ENCODE data around the gene MSRB3.

The MSRB3 gene

DNA sequence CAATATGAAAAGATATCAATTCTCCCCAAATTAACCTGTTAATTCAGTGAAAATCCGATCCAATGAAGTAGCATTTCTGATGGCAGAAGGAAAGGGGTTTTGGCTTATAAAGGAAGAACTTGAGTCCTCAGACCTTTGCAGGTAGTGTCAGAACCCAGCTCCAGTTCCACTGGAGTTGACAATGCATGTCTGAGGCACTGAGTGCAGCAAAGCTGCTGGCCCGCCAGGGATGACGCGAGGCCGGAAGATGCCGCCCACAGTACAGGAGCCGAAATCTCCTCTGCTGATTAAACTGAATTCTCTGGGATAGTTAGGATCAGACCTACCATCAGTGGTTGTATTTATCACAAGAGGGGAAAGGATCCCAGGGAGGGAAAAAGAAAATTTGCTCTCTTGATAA is 220.7 kb downstream of the MSRB3 start:
- DNase-seq (ENCODE audit: low spot score) = no peak

DNA sequence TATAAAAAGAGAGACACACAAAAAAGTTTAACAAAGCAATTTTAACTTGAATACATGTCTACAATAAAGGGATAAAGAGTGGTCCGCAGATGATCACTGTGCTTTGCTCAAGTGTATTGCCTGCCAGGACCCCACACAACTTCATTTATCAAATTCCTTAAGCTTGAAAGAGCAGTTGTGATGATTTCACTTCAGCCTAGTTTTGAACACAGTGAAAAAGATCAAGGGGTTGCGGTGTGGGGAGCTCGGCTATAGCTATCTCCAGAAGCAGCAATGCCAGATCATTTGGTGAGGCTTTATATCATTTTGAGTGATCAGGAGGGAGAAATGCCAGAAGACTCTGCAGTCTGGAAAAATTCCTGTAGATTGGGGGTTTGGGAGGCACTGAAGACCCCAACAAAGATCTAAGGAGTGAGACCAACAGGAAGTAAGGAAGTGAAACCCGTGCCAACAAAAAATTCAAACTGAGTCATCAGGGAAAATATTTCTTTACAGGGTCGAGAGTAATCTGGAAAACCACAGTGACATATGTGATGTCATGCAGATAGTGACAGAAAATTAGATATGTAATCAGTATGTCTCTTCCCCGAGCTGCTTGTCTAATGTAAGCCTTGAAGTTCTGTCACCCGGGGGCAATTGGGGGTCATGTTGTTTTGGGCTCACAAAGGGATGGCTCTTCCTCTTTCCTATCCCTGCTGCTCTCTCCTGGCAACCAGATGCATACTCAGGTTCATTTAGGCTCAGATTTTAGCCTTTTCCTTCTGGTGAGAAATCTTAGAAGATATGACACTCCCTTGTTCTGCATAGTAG is 221.8 kb downstream of the MSRB3 start:
- DNase-seq (ENCODE audit: low spot score) = no peak

DNA sequence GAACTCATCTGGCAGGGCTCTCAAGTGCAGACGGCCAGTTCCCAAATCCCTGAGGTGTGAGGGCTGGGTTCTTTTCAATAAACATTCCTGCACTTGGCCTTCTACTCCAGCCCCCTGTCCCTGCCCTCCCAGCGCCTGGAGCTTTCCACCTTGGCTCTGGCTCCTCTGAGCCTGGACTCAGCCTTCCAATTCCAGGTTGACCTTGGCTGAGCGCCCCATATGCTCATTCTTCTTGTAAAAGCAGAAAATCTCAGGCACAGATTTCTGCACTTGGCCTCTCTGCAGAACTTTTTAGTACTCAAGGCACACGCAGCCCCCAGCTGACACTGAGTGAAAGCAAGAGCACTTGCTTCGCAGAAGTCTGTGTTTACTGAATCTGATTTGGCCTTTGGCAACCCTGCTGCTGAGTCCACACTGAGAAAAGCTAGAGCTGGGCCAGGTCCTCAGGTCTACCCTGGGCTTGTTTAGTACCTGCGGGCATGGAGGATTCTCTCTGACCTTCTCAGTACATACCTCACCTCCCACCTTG is 222.7 kb downstream of the MSRB3 start:
- DNase-seq (ENCODE audit: low spot score) = no peak

DNA sequence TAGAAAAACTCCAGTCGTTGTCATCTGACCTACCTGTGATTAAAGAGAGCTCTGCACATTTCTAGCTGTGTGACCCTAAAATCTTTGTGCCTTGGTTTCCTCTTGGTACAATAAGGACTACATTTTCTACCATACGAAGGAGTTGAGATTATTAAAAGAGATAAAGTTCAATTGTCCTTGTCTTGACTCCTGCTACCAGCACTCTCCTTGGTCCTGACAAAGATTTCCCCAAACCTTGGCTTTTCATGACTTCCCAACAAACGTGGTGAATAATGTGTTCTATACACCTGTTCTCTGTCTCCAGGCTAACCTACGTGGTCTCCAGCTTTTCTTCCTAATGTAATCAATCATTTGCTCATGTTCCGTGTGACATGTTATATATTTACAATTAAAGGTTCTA is 223.5 kb downstream of the MSRB3 start:
- DNase-seq (ENCODE audit: low spot score) = no peak

DNA sequence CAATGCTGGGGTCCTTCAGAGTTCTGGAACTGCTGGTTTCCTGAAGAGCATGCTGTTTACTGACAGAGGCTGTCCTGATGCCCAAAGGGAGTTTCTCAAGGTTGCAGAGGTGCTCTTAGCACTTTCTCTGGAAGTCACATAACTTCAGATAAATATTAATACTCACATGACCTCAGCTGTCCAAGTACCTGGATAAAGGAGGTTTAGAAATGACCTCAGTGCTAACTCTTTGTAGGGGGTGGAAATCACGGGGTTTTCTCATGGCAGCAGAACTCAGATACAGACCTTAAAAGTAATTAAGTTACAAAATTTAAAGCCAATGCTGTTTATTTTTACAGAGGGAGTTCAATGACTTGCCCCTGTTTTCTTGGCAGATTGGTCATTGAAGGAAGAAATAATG is 225.9 kb downstream of the MSRB3 start:
- no peak for DNase-seq (ENCODE audit: low spot score)

DNA sequence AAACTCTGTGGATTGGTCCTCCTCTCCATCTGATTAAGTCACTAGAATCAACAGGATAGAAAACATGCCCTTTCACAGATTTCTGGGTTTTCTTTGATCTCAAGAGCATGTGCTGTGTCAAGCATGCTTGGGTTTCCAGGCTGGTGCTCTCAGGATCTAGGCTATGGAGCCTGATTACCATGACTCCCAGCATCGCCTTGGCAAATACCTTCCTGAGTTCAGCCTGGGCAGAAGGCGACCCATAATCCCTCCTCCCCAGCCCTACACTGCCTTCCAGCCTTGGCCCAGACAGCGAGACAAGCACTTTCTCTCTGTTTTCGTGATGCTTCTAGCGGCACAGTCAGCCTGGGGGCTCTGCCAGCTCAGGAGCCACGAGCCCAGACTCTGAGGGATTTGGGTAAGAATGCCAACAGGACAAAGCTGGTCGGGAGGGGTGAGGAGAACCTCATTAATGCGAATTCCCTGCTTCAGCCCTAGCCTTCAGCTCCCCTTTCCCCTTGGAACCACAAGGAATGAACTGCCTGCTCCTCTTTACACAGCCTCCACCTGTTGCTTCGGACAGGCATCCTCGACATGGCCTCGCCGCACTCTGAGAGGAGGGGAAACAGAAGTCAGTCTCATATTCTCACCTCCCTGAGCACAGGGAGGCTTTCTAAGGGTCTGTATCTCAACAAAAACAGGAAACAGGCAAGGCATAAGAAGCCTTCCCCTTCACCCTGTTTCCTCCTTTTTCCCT is 227.1 kb downstream of the MSRB3 start:
- no peak for DNase-seq (ENCODE audit: low spot score)

DNA sequence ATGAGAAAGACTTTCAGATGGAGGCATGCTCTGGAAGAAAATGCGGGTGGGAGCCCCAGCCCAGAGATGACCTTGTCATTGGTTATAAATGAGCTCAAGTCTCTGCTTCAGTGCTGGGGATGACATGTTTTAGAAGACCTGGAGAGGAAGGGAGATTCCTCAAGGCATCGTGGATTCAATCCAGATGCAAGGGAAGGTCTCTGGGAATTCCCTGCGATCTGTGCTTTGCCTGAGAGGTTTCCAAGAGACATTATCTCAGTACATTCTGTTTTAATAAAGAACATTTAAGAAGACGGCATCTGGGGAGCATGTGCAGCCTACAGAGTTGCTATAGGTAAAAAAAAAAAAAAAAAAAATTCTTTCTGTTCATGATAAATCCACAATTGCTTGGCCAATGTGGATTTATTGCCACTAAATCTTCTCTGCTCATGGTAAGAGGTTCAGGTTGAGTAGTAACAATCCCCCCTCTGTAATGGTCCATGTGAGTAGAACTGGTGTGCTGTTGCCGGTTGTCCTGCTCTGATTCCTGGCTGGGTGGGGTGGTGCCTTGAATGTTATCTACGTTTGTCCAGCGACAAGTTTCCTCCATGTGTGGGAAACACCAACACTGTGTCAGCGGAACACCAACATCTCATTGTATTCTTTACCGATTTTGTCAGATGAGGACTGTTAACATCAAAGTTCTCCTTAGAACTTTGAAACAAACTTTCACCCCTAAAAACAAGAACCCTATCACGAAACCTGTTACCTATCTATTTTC is 230.0 kb downstream of the MSRB3 start:
- DNase-seq (ENCODE audit: low spot score) = no peak

DNA sequence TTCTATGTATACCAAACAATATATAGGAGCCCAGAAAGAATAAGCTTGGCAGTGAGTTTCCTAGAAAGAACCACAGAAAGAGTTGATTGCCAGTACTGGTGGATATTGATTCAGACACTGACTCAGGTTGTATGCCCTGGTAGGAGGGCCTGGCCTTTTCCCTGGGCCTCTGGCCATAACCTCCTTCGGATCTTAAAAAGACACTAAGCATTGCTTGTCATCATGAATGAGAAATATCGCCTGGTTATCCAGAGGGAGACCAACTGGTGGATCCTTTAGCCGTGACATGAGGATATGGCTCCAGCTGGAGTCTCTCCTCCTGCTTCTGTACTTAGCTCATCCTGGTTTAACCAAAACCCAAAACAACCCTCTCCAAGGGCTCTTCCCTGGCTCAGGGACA is 231.5 kb downstream of the MSRB3 start:
- DNase-seq (ENCODE audit: low spot score) = no peak

DNA sequence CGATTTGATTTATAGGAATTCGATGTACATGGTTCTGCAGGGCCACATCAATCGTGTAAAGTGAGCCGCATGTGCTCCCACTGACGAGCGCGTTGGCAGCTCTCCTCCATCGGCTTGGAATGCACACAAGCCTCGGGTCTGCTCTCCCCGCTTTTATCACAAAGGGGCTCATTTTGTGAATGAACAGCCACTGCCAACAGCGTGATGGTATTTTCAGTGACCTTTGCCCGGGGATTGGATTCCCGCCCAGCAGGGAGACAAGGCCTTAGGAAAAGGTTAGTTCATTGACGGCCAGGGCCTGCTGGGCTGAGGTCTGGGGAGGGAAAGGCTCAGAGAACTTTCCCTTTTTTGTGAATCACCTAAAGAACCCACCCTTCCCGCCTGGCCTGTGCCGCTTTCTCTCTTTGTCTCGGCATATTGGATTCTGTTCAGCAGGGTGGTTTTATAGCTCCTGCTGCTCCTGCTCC is 232.1 kb downstream of the MSRB3 start:
- no peak for DNase-seq (ENCODE audit: low spot score)

DNA sequence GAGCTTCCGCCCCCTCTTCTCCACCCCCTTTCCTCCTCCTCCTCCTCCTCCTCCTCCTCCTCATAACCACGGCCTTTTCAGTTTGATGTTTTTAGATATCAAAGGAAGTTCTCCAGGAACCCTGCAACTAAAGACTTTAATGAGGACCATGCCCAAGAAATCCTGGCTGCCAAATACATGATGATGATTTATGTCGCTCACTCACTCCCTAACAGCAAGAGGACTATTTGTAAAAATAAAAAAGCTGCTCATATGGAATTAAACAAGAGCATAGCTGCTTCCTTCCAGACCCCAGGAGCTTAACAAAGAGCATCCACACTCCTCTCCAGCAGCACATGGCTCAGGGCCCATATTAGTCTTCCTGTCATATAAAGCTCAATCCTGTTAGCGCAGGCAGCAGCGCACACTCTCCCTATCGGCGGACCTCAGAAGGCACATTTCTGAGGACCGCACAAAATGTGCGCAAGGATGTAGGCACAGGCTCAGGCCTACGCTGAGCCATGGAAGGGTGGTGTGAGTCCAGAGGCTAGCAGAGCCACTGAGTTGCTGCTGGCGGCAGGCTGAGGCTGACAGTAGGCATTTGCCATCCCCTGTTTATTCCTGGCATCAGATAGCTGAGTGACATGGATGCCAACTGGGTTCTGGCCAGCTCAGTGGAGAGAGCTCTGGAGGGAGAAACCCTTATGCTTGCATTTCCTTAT is 232.8 kb downstream of the MSRB3 start:
- no peak for DNase-seq (ENCODE audit: low spot score)

DNA sequence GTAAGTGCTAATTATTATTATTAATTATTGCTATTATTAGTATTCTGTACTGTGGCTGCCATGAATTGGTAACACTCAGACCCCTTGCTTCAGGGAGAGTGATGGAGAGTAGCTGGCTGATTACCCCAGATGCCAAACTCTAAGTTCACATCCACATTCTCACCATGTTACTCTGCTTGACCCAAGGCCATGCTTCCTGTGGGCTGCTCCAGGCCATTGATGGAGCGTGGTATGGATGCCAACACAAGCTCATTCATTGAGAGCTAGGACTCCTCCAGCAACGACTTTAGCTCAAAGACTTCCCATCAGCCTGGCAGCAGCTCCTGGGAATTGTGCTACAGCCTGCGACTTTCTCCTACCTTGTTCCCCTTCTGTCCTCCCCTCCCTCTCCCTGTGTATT is 233.4 kb downstream of the MSRB3 start:
- DNase-seq (ENCODE audit: low spot score) = no peak
